ENCODE results near the gene AP4S1.

Gene AP4S1

DNA sequence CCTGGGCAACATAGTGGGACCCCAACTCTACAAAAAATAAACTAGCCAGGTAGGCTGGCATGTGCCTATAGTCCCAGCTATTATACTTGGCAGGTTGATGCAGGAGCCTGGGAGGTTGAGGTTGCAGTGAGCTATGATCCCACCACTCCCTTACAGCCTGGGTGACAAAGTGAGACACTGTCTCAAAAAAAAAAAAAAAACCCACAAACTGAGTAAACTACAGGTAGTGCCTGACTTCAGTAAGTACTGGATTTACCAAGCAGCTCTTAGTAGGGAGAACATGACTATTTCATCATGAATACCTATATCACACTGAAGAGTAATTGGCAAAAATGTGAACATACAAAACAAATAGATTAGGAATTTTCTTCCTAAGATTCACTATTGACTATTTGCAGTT is 32.4 kb upstream of the AP4S1 start:
- no peaks in the 10 kb centered on the region for H3K9me2 ChIP-seq (replicated peaks; ENCODE audit: low read depth, low read length)
- H3K4me2 ChIP-seq (ENCODE audit: low read depth, low read length, poor library complexity, severe bottlenecking), result no peak overlapping the region
- no peaks in the 10 kb centered on the region for H3K27me3 ChIP-seq (ENCODE audit: insufficient read depth, low read length, poor library complexity, severe bottlenecking)
- no peak overlapping the region for H2AFZ ChIP-seq (ENCODE audit: low read length)
- H3K9me3 ChIP-seq (ENCODE audit: insufficient read depth, low read depth, low read length), result peaks cover 3% of the 10 kb centered on the region; the same call in 1 of the 2 replicates
- H3K4me1 ChIP-seq (ENCODE audit: insufficient read depth, low read length, poor library complexity, severe bottlenecking), result peaks cover 11% of the 10 kb centered on the region
- H3F3A ChIP-seq (ENCODE audit: low read depth), result no peaks in the 10 kb centered on the region
- no peak for TF ChIP-seq EZH2phosphoT487 (IDR thresholded peaks at IDR 0.05; ENCODE audit: borderline replicate concordance)
- TF ChIP-seq, protein P1, sequence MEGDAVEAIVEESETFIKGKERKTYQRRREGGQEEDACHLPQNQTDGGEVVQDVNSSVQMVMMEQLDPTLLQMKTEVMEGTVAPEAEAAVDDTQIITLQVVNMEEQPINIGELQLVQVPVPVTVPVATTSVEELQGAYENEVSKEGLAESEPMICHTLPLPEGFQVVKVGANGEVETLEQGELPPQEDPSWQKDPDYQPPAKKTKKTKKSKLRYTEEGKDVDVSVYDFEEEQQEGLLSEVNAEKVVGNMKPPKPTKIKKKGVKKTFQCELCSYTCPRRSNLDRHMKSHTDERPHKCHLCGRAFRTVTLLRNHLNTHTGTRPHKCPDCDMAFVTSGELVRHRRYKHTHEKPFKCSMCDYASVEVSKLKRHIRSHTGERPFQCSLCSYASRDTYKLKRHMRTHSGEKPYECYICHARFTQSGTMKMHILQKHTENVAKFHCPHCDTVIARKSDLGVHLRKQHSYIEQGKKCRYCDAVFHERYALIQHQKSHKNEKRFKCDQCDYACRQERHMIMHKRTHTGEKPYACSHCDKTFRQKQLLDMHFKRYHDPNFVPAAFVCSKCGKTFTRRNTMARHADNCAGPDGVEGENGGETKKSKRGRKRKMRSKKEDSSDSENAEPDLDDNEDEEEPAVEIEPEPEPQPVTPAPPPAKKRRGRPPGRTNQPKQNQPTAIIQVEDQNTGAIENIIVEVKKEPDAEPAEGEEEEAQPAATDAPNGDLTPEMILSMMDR (conservative IDR thresholded peaks at IDR 0.05; ENCODE audit: low read length), result no peak
- H3K9ac ChIP-seq (ENCODE audit: low read depth, low read length, poor library complexity, severe bottlenecking), result no peak overlapping the region
- H3K4me3 ChIP-seq (ENCODE audit: low read length, poor library complexity, severe bottlenecking), result no peak overlapping the region
- peaks cover 64% of the 10 kb centered on the region for H4K20me1 ChIP-seq (ENCODE audit: insufficient read depth, low read length, poor library complexity, severe bottlenecking)
- H3K79me2 ChIP-seq (ENCODE audit: insufficient read depth, low read length), result peaks cover 98% of the 10 kb centered on the region
- peaks cover 7% of the 10 kb centered on the region; the same call in 1 of the 2 replicates for H3K36me3 ChIP-seq (ENCODE audit: insufficient read depth, low read length)

DNA sequence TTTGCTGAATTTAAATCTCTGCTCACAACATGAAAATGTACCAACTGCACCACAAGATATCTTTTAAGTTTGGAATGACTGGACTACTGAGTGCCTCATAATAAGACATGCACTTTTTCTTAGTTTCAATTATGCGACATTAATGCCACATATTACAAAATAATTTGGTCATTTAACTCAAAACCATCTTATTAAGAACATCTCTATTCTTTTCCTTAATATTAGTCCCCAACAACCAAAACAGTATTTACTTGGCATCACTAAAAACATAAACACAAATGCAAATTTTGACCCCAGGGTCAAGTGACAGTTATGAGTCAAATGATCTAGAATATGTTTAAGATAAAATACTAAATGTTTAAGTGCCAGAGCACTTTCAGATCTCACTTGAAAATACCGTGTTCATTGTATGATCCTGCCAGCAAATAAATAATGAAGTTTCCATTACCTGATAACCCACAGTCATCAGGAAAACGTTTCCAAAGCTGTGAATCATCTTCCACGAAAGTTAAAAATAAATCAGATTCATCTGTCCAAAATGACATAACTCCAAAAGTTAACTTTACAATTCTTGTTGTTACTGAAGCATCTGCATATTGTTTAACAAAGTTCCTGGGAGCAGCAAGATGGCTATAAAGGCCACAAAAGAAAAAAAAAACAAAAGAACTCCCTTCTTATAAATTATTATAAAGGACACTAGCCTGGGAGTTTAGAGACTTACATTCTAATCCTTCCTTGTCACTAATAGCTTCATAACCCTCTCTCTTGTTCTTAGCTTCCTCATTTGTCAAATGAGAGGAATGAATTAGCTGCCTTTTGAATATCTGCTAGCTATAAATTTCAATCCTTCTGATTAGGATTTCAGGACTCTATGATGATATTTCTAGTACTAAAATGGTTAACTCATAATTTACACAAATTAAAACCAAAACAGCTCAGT is 30.5 kb upstream of the AP4S1 start:
- peaks cover 24% of the 10 kb centered on the region for H3K36me3 ChIP-seq (ENCODE audit: insufficient read depth, low read length)
- H3K4me2 ChIP-seq (ENCODE audit: low read depth, low read length, poor library complexity, severe bottlenecking), result no peak overlapping the region
- H3K9me2 ChIP-seq (replicated peaks; ENCODE audit: low read depth, low read length), result no peaks in the 10 kb centered on the region
- peaks cover 19% of the 10 kb centered on the region; the same call in 1 of the 2 replicates for H3K9me3 ChIP-seq (ENCODE audit: insufficient read depth, low read depth, low read length)
- no peaks in the 10 kb centered on the region for H3F3A ChIP-seq (ENCODE audit: low read depth)
- H4K20me1 ChIP-seq (ENCODE audit: insufficient read depth, low read length, poor library complexity, severe bottlenecking), result peaks cover 56% of the 10 kb centered on the region
- TF ChIP-seq EZH2phosphoT487 (IDR thresholded peaks at IDR 0.05; ENCODE audit: borderline replicate concordance), result no peak
- TF ChIP-seq, protein P1 (conservative IDR thresholded peaks at IDR 0.05; ENCODE audit: low read length), result no peak
- H3K79me2 ChIP-seq (ENCODE audit: insufficient read depth, low read length), result peaks cover 98% of the 10 kb centered on the region
- no peak overlapping the region for H3K4me3 ChIP-seq (ENCODE audit: low read length, poor library complexity, severe bottlenecking)
- peaks cover 11% of the 10 kb centered on the region for H3K4me1 ChIP-seq (ENCODE audit: insufficient read depth, low read length, poor library complexity, severe bottlenecking)
- no peaks in the 10 kb centered on the region for H3K27me3 ChIP-seq (ENCODE audit: insufficient read depth, low read length, poor library complexity, severe bottlenecking)
- no peak overlapping the region for H2AFZ ChIP-seq (ENCODE audit: low read length)
- H3K9ac ChIP-seq (ENCODE audit: low read depth, low read length, poor library complexity, severe bottlenecking), result no peak overlapping the region

DNA sequence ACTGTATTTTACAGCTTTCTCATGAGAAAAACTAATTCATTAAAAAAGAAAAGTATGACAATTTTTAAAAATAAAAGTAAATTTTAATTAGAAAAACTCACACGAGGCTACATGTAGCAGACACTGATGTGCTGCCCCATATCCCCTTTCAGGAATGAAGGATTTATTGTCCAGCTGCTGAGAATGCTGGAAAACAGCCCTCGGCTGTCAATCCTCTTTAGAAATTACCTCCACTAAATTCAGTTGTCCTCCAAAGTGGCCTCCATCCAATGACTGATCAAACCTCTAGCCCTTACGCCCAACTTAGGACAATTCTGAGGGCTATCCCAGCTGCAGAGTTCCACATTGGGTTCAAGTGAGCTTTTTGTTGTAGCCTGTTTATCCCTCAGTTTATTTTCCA is 29.8 kb upstream of the AP4S1 start:
- no peak overlapping the region for H3K4me3 ChIP-seq (ENCODE audit: low read length, poor library complexity, severe bottlenecking)
- TF ChIP-seq, protein P1 (conservative IDR thresholded peaks at IDR 0.05; ENCODE audit: low read length), result no peak
- no peak for TF ChIP-seq EZH2phosphoT487 (IDR thresholded peaks at IDR 0.05; ENCODE audit: borderline replicate concordance)
- peaks cover 21% of the 10 kb centered on the region; the same call in 1 of the 2 replicates for H3K9me3 ChIP-seq (ENCODE audit: insufficient read depth, low read depth, low read length)
- H3K36me3 ChIP-seq (ENCODE audit: insufficient read depth, low read length), result peaks cover 29% of the 10 kb centered on the region
- H3K4me2 ChIP-seq (ENCODE audit: low read depth, low read length, poor library complexity, severe bottlenecking), result no peak overlapping the region
- H3F3A ChIP-seq (ENCODE audit: low read depth), result no peaks in the 10 kb centered on the region
- H3K79me2 ChIP-seq (ENCODE audit: insufficient read depth, low read length), result peaks cover 98% of the 10 kb centered on the region
- no peaks in the 10 kb centered on the region for H3K27me3 ChIP-seq (ENCODE audit: insufficient read depth, low read length, poor library complexity, severe bottlenecking)
- peaks cover 11% of the 10 kb centered on the region for H3K4me1 ChIP-seq (ENCODE audit: insufficient read depth, low read length, poor library complexity, severe bottlenecking)
- no peaks in the 10 kb centered on the region for H3K9me2 ChIP-seq (replicated peaks; ENCODE audit: low read depth, low read length)
- no peak overlapping the region for H3K9ac ChIP-seq (ENCODE audit: low read depth, low read length, poor library complexity, severe bottlenecking)
- H2AFZ ChIP-seq (ENCODE audit: low read length), result no peak overlapping the region
- peaks cover 59% of the 10 kb centered on the region for H4K20me1 ChIP-seq (ENCODE audit: insufficient read depth, low read length, poor library complexity, severe bottlenecking)

Measured in Loucy (cell line).